DND-41 (cell line): Measurements from ENCODE around the gene SEMA5B.

Experiments
- EZH2 ChIP-seq: IDR thresholded peaks from 3 replicates; pipeline ENCODE4 v1.6.1; 2012; ENCODE audit warnings: borderline replicate concordance, low read depth, mild to moderate bottlenecking, moderate library complexity, low read length, inconsistent platforms; ENCODE audit not compliant: severe bottlenecking
- TF ChIP-seq, protein P1 (sequence below): IDR thresholded peaks from 2 replicates; pipeline ENCODE4 v1.5.1; 2012; ENCODE audit warnings: borderline replicate concordance, low read length, moderate library complexity, mild to moderate bottlenecking; ENCODE audit not compliant: poor library complexity, severe bottlenecking; ENCODE audit errors: extremely low read depth

DNA sequence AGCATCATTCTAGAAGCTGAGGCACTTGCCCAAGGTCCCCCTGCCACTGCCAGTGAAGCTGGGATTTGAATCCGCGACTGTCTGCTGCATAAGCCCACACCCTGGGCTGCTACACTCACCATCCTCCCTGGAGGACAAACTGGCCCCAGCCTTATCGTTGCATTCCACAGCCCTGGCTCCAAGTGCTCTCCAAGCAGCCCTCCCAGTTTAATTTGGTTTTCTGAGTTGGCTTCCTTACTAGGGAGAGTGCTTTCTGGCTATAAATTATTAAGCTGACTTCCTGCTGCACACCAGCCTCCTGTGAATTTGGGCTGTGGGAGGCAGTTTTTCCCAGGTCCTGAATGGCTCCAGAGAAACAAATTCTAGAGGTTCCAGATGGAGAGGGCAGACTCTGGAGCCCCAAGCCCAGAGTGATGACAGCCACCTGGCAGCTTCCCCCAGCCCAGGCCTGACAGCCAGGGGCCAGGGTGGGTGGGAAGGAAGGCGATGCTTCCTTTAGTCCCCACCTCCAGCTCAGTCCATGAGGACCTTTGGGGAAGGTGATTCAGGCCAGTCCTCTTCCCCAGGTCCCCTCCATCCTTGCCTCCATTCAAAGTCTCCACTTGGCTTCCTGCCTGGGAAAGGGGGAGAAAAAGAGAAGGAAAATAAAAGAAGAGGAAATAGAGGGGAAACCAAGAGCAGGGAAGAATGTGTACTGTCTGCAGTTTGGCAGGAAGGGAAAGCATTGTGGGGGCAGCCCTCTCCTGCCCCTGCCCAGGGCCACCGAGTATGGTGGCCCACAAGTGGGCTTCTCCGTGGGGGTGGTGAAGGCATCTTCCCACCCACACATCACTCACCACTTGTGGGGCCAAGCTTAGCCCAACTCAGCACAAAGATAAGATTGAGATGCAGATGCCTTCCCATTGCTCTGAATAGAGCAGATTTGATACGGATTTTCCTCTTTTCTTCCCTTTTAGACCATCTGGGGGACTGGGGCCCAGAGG lies 69.6 kb downstream of the SEMA5B start:
- TF ChIP-seq, protein P1, sequence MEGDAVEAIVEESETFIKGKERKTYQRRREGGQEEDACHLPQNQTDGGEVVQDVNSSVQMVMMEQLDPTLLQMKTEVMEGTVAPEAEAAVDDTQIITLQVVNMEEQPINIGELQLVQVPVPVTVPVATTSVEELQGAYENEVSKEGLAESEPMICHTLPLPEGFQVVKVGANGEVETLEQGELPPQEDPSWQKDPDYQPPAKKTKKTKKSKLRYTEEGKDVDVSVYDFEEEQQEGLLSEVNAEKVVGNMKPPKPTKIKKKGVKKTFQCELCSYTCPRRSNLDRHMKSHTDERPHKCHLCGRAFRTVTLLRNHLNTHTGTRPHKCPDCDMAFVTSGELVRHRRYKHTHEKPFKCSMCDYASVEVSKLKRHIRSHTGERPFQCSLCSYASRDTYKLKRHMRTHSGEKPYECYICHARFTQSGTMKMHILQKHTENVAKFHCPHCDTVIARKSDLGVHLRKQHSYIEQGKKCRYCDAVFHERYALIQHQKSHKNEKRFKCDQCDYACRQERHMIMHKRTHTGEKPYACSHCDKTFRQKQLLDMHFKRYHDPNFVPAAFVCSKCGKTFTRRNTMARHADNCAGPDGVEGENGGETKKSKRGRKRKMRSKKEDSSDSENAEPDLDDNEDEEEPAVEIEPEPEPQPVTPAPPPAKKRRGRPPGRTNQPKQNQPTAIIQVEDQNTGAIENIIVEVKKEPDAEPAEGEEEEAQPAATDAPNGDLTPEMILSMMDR = no peak
- TF ChIP-seq EZH2 = no peak
